DND-41 (cell line): ENCODE measurements around the gene CHRDL2.

ENCODE experiments used
- EZH2 ChIP-seq: IDR thresholded peaks from 3 replicates; pipeline ENCODE4 v1.6.1; 2012; ENCODE audit warnings: borderline replicate concordance, low read depth, mild to moderate bottlenecking, moderate library complexity, low read length, inconsistent platforms; ENCODE audit not compliant: severe bottlenecking
- TF ChIP-seq, protein P1 (sequence below): IDR thresholded peaks from 2 replicates; pipeline ENCODE4 v1.5.1; 2012; ENCODE audit warnings: borderline replicate concordance, low read length, moderate library complexity, mild to moderate bottlenecking; ENCODE audit not compliant: poor library complexity, severe bottlenecking; ENCODE audit errors: extremely low read depth

DNA sequence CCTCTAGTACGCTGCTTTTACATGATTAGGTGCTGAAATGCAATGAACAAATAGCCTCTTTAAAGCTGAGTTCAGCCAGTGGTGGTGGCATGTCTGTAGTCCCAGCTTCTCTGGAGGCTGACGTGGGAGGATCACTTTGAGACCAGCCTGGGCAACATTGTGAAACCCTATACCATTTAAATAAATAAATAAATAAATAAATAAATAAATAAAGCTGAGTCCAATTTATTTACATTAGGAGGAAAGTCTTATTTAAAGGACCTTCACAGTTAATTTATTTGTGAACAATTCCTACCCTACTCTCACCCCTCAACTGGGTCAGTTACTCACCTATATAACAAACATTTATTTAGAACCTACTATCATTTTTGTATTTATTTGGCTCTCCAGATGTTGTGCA is 4.8 kb upstream of the CHRDL2 start:
- no peak for TF ChIP-seq EZH2
- TF ChIP-seq, protein P1, sequence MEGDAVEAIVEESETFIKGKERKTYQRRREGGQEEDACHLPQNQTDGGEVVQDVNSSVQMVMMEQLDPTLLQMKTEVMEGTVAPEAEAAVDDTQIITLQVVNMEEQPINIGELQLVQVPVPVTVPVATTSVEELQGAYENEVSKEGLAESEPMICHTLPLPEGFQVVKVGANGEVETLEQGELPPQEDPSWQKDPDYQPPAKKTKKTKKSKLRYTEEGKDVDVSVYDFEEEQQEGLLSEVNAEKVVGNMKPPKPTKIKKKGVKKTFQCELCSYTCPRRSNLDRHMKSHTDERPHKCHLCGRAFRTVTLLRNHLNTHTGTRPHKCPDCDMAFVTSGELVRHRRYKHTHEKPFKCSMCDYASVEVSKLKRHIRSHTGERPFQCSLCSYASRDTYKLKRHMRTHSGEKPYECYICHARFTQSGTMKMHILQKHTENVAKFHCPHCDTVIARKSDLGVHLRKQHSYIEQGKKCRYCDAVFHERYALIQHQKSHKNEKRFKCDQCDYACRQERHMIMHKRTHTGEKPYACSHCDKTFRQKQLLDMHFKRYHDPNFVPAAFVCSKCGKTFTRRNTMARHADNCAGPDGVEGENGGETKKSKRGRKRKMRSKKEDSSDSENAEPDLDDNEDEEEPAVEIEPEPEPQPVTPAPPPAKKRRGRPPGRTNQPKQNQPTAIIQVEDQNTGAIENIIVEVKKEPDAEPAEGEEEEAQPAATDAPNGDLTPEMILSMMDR: no peak
